Caco-2 (cell line): ENCODE measurements around the gene CTRL. TPM values are rescaled to one million over a fixed set of nuclear protein-coding genes. Genes with fewer than 3 reads are reported as not detected.
A peak's percentile ranks its signal among the peaks of the same experiment; 100 is the strongest.

Experiments
- BruUV-seq: library from RNA; stranded (reverse); fragments of 400-500 nt; replicated peaks from 2 replicates; lab custom pipeline; 2021; lab: Mats Ljungman, UMichigan
- CTCF ChIA-PET: fragments of 300-600 bp; sonication (Branson Sonifier 250); formaldehyde crosslinking; loops from one replicate; lab custom pipeline; 2022; ENCODE audit warnings: antibody characterized with exemption; lab: Charles Lee
- POLR2A ChIA-PET: fragments of 300-600 bp; sonication (Branson Sonifier 250); formaldehyde crosslinking; loops from one replicate; lab custom pipeline; 2022; ENCODE audit warnings: antibody characterized with exemption; lab: Charles Lee
- DNase-seq, 2 experiments: peaks; one replicate each; pipeline versions ENCODE4 v3.0.0 to v3.0.0-alpha.2; 2020 to 2022
- H3K27me3 ChIP-seq: replicated peaks from 2 replicates; pipeline ENCODE4 v1.6.0; 2011; ENCODE audit warnings: low read length; ENCODE audit not compliant: control insufficient read depth, insufficient read depth
- H3K36me3 ChIP-seq: 2 replicates; pipeline ENCODE4 v1.5.1; 2011; ENCODE audit warnings: low read length; ENCODE audit not compliant: control insufficient read depth, insufficient read depth
- H3K4me1 ChIP-seq: fragments of 250-450 bp; sonication (Bioruptor Pico); 2 replicates; pipeline ENCODE4 v1.5.1; 2020; ENCODE audit warnings: mild to moderate bottlenecking
- H3K4me3 ChIP-seq: 2 replicates; pipeline ENCODE4 v1.5.1; 2011; ENCODE audit warnings: low read depth, mild to moderate bottlenecking, control low read depth, low read length
- H3K9me3 ChIP-seq: fragments of 250-450 bp; sonication (Bioruptor Pico); 2 replicates; pipeline ENCODE4 v1.5.1; 2020; ENCODE audit warnings: mild to moderate bottlenecking, moderate library complexity
- H3K27ac Mint-ChIP-seq: one replicate; pipeline ENCODE4 v1.8.0; 2022; ENCODE audit warnings: mixed read lengths; ENCODE audit not compliant: unreplicated experiment
- H3K27me3 Mint-ChIP-seq: one replicate; pipeline ENCODE4 v1.8.0; 2022; ENCODE audit warnings: mixed read lengths; ENCODE audit not compliant: insufficient read depth, unreplicated experiment
- H3K36me3 Mint-ChIP-seq: one replicate; pipeline ENCODE4 v1.8.0; 2022; ENCODE audit warnings: mild to moderate bottlenecking, mixed read lengths; ENCODE audit not compliant: insufficient read depth, unreplicated experiment
- H3K4me1 Mint-ChIP-seq: one replicate; pipeline ENCODE4 v1.8.0; 2022; ENCODE audit warnings: low read depth, mixed read lengths; ENCODE audit not compliant: unreplicated experiment
- H3K4me3 Mint-ChIP-seq: one replicate; pipeline ENCODE4 v1.8.0; 2022; ENCODE audit warnings: mild to moderate bottlenecking, moderate library complexity, mixed read lengths; ENCODE audit not compliant: unreplicated experiment
- H3K9me3 Mint-ChIP-seq: one replicate; pipeline ENCODE4 v1.8.0; 2022; ENCODE audit warnings: mixed read lengths; ENCODE audit not compliant: unreplicated experiment
- intact Hi-C: fragments of 100-400 bp; cut with micrococcal nuclease; formaldehyde crosslinking; loops from one replicate; pipeline ENCODE4 v1.10.0; 2022; ENCODE audit not compliant: unreplicated experiment
- total RNA-seq: library from RNA; stranded (reverse); gene quantifications from 2 replicates; pipeline ENCODE4 v1.2.3, GENCODE V29; 2022
- TF ChIP-seq, protein P1 (sequence below), 2 experiments: fragments of 200-600 bp in 1 of 2; IDR thresholded peaks; 1 replicate in 1 of 2; 2 replicates in 1 of 2; pipeline versions ENCODE4 v1.5.1 to v1.8.0; 2011 to 2022; ENCODE audit warnings: antibody characterized with exemption in 1 of 2, control low read depth in 1 of 2, inconsistent platforms in 1 of 2, low read depth in 1 of 2, low read length in 1 of 2, mild to moderate bottlenecking in 1 of 2, moderate library complexity in 1 of 2; ENCODE audit not compliant: insufficient read depth in 1 of 2, severe bottlenecking in 1 of 2, unreplicated experiment in 1 of 2

The CTRL gene
- total RNA-seq, 1 experiment from 2014 or later: 0.66 TPM

DNA sequence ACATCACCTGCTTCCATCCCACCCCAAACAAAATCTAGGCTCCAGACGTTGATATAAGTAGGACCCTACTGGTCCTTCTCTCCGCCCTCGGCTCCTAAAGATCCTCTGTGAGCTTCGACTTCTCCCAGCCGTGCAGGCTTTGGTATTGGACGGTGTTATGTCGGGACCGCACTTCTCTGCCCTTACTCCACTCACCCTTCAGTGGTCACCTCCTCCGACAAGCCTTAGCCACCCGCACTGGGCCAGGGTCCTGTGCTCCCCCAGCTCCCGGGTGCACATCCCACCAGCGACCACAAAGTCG is 3.4 kb upstream of the CTRL start:
- H3K4me3 ChIP-seq: peak overlapping the region; percentile 87
- H3K4me1 Mint-ChIP-seq: peaks cover 28% of the 10 kb centered on the region
- POLR2A ChIA-PET: interaction anchor here (0.5 to 3.1 kb wide), 20 partner anchors 9 to 394 kb away, joined by 3 to 14 read pairs (median 4); partner anchors contain the start of genes ACD, CTCF, DDX28 and DUS2
- no peaks in the 10 kb centered on the region for H3K27me3 Mint-ChIP-seq
- BruUV-seq: TSS peak; percentile 52
- no peak for DNase-seq
- peaks cover 77% of the 10 kb centered on the region for H3K36me3 Mint-ChIP-seq
- H3K4me1 ChIP-seq: peaks cover 16% of the 10 kb centered on the region
- CTCF ChIA-PET: interaction anchor here (0.9 to 4.2 kb wide), 15 partner anchors 9 to 414 kb away, joined by 3 to 47 read pairs (median 5); partner anchors contain the start of genes ACD, LCAT, NRN1L and RANBP10
- H3K27ac Mint-ChIP-seq: peak overlapping the region; percentile 95
- intact Hi-C loops: loop anchor here (1.0 to 10.0 kb wide), 5 partner anchors 33 to 410 kb away; partner anchors contain the start of genes CTCF, NUTF2, PSKH1 and RIPOR1
- no peaks in the 10 kb centered on the region for H3K9me3 ChIP-seq
- no peaks in the 10 kb centered on the region; the same call in 1 of the 2 replicates for H3K36me3 ChIP-seq
- TF ChIP-seq, protein P1, sequence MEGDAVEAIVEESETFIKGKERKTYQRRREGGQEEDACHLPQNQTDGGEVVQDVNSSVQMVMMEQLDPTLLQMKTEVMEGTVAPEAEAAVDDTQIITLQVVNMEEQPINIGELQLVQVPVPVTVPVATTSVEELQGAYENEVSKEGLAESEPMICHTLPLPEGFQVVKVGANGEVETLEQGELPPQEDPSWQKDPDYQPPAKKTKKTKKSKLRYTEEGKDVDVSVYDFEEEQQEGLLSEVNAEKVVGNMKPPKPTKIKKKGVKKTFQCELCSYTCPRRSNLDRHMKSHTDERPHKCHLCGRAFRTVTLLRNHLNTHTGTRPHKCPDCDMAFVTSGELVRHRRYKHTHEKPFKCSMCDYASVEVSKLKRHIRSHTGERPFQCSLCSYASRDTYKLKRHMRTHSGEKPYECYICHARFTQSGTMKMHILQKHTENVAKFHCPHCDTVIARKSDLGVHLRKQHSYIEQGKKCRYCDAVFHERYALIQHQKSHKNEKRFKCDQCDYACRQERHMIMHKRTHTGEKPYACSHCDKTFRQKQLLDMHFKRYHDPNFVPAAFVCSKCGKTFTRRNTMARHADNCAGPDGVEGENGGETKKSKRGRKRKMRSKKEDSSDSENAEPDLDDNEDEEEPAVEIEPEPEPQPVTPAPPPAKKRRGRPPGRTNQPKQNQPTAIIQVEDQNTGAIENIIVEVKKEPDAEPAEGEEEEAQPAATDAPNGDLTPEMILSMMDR (IDR thresholded peaks at IDR 0.05; ENCODE audit: insufficient read depth in 1 of 2, low read depth in 1 of 2, low read length in 1 of 2, severe bottlenecking in 1 of 2, unreplicated experiment in 1 of 2): no peak
- H3K27me3 ChIP-seq: no peaks in the 10 kb centered on the region
- no peaks in the 10 kb centered on the region for H3K9me3 Mint-ChIP-seq
- H3K4me3 Mint-ChIP-seq: peak overlapping the region; percentile 97

DNA sequence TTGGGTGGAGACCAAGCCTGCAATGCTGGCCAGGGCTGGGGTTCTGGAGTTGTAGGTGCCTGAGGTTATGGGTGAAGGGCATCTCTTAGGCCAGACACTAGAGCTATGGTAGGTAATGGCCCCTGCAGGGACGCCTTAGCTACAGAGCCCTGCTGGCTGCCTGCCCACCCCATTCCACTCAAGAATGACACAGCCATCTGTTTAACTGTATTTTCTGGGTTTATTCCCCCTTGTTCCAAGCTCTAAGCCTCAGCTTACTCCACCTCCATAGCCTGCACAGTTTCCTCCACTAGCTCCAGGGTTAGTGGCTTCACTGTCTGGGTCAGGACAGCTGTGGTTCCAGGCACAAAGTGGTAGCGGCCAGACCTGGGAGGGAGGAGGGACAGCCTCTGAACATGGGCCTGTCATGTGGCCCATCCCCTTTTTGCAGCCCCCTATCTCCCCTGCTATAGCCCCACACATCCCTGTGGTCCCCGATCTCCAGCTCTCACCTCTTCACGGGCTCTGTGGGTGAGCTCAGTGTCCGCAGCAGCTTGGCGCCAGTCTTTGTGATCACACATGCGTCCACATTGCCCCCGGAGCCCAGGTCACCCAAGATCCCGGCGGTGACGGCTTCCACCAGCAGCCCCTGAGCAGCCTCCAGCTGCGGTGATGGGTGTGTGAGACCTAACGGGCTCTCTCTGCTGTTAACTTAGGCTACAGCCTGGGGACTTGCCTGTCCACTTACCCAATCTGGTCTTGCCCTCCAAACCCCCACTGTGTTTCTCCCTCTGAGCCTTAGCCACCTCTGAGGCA is 2.8 kb upstream of the CTRL start:
- TF ChIP-seq, protein P1 (IDR thresholded peaks at IDR 0.05; ENCODE audit: insufficient read depth in 1 of 2, low read depth in 1 of 2, low read length in 1 of 2, severe bottlenecking in 1 of 2, unreplicated experiment in 1 of 2): no peak
- CTCF ChIA-PET: interaction anchor here (1.0 to 4.2 kb wide), 7 partner anchors 20 to 274 kb away, joined by 3 to 47 read pairs (median 6); partner anchors contain the start of genes ACD, NRN1L, RANBP10 and TSNAXIP1

DNA sequence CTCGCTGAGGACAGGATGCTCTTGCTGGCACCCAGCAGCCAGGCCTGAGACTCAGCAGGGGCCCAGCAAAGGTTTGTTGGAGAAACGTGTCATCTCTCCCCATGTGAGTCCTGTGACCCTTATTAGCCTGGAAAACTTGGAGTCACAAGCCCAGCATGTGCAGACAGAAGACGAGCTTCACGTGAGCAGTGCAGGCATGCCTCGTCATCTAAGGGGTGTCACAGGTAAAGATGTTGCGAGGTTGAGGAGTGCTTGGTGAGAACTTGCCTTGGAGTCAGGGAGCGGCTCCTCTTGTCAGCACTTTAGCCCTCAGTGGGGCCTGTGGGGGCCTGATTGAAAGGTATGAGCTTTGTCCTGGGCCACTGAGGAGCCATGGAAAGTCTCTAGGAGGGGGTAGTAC is 2.1 kb upstream of the CTRL start:
- peaks cover 65% of the 10 kb centered on the region for H3K36me3 Mint-ChIP-seq
- CTCF ChIA-PET: interaction anchor here (4.2 kb wide), 1 partner anchor 49 kb away, joined by 47 read pairs; the partner anchor contains the start of gene NRN1L
- H3K9me3 Mint-ChIP-seq: no peaks in the 10 kb centered on the region
- no peaks in the 10 kb centered on the region for H3K27me3 Mint-ChIP-seq
- no peaks in the 10 kb centered on the region for H3K9me3 ChIP-seq
- DNase-seq: no peak
- peaks cover 4% of the 10 kb centered on the region for H3K36me3 ChIP-seq
- intact Hi-C loops: loop anchor here (2.0 to 10.0 kb wide), 2 partner anchors 41 to 409 kb away; partner anchors contain the start of genes PSKH1 and RIPOR1
- peak overlapping the region; percentile 95 for H3K27ac Mint-ChIP-seq
- peaks cover 16% of the 10 kb centered on the region for H3K4me1 ChIP-seq
- peak overlapping the region; percentile 97 for H3K4me3 Mint-ChIP-seq
- no TSS peak for BruUV-seq
- H3K4me1 Mint-ChIP-seq: peaks cover 28% of the 10 kb centered on the region
- TF ChIP-seq, protein P1 (IDR thresholded peaks at IDR 0.05; ENCODE audit: insufficient read depth in 1 of 2, low read depth in 1 of 2, low read length in 1 of 2, severe bottlenecking in 1 of 2, unreplicated experiment in 1 of 2): no peak
- POLR2A ChIA-PET: interaction anchor here (0.5 to 3.1 kb wide), 2 partner anchors 74 to 127 kb away, joined by 3 to 14 read pairs; partner anchors contain the start of genes RANBP10 and TSNAXIP1
- H3K27me3 ChIP-seq: no peaks in the 10 kb centered on the region
- no peak overlapping the region for H3K4me3 ChIP-seq

More for the DNA sequence above, 2.8 kb upstream of the CTRL start:
- Mint-ChIP-seq H3K4me3 (peak overlapping the region; percentile 97), H3K27me3 (no peaks in the 10 kb centered on the region), H3K4me1 (peaks cover 28% of the 10 kb centered on the region), H3K36me3 (peaks cover 71% of the 10 kb centered on the region), H3K27ac (peak overlapping the region; percentile 95), H3K9me3 (no peaks in the 10 kb centered on the region)
- Histone ChIP-seq H3K4me3 (peak overlapping the region; percentile 87), H3K36me3 (no peaks in the 10 kb centered on the region; the same call in 1 of the 2 replicates), H3K9me3 (no peaks in the 10 kb centered on the region), H3K27me3 (no peaks in the 10 kb centered on the region), H3K4me1 (peaks cover 16% of the 10 kb centered on the region)
- intact Hi-C loops: loop anchor here (1.0 to 10.0 kb wide), 5 partner anchors 34 to 410 kb away; partner anchors contain the start of genes CTCF, NUTF2, PSKH1 and RIPOR1
- no peak for DNase-seq
- POLR2A ChIA-PET: interaction anchor here (0.5 to 3.1 kb wide), 7 partner anchors 32 to 150 kb away, joined by 3 to 14 read pairs (median 9); partner anchors contain the start of genes NFATC3, RANBP10 and TSNAXIP1
- BruUV-seq: no TSS peak
